ENCODE results near the gene GUF1. TPM values are rescaled to one million over a fixed set of nuclear protein-coding genes. Genes with fewer than 3 reads are reported as not detected.

Gene GUF1
- total and polyA plus RNA-seq, 2 of the 13 experiments (the other 11 are each of a cell fraction or from before 2014, with no cell fraction given) = 10.3 to 24.6 TPM

- in situ Hi-C loops (cut with HindIII; ENCODE audit: extremely low pct_ligation_motif_present, low pct_unique_long_range_greater_than_20kb) (no loop called here), intact Hi-C loops (cut with micrococcal nuclease; ENCODE audit: unreplicated experiment) (no loop called here)
- ChIA-PET POLR2A (interaction anchor here (1.3 kb wide), 1 partner anchor 22 kb away, joined by 6 read pairs; the partner anchor contains the start of gene GUF1), CTCF (ENCODE audit: low intra/inter-chr PET ratio, low total read pairs) (no interaction called here)
- no peak overlapping the region for H3K27ac ChIP-seq (ENCODE audit: extremely low read length, insufficient read depth, low read length)
- BruUV-seq (replicated peaks) = TSS peak; percentile 14
- H4K20me1 ChIP-seq (ENCODE audit: insufficient read depth, low read length) = no peaks in the 10 kb centered on the region
- H3K9me3 ChIP-seq (ENCODE audit: low read length) = no peaks in the 10 kb centered on the region
- no peak overlapping the region for H3K4me3 ChIP-seq (replicated peaks in 1 of 3; ENCODE audit: insufficient read depth in 1 of 3, low read depth in 2 of 3, low read length in 3 of 3)
- H3K4me2 ChIP-seq (ENCODE audit: low read depth, low read length) = no peak overlapping the region
- peaks cover 6 to 58% of the 10 kb centered on the region in 2 experiments; a peak in 4 of 5 replicates for H3K36me3 ChIP-seq (replicated peaks in 1 of 2; ENCODE audit: control insufficient read depth in 1 of 2, insufficient read depth in 2 of 2, low read length in 2 of 2)
- TF ChIP-seq ZNF749 (CRISPR knock-in tag; IDR thresholded peaks at IDR 0.05; ENCODE audit: borderline replicate concordance) = no peak
- no peak for TF ChIP-seq PAXIP1 (CRISPR knock-in tag; conservative IDR thresholded peaks at IDR 0.05)
- no peak for TF ChIP-seq GPBP1L1 (CRISPR knock-in tag; IDR thresholded peaks at IDR 0.05)
- TF ChIP-seq ZNF343 (CRISPR knock-in tag; IDR thresholded peaks at IDR 0.05) = no peak
- no peak for TF ChIP-seq ZNF10 (CRISPR knock-in tag; IDR thresholded peaks at IDR 0.05; ENCODE audit: borderline replicate concordance, low read depth)
- no peak for TF ChIP-seq ZNF563 (CRISPR knock-in tag; IDR thresholded peaks at IDR 0.05)
- TF ChIP-seq ZNF580 (CRISPR knock-in tag; IDR thresholded peaks at IDR 0.05; ENCODE audit: borderline replicate concordance, low read depth) = no peak
- TF ChIP-seq ZNF292 (CRISPR knock-in tag; IDR thresholded peaks at IDR 0.05; ENCODE audit: borderline replicate concordance, low read depth) = no peak
- TF ChIP-seq DBP (CRISPR knock-in tag; IDR thresholded peaks at IDR 0.05; ENCODE audit: not compliant biosample characterization) = no peak
- 100% methylated on average over 1 of the region's 1 CpG for WGBS (ENCODE audit: low lambda C conversion rate)
- H2AFZ ChIP-seq (ENCODE audit: low read length) = no peak overlapping the region
- no peaks in the 10 kb centered on the region for H3K79me2 ChIP-seq (ENCODE audit: insufficient read depth, low read length)
- H3K9ac ChIP-seq (ENCODE audit: insufficient read depth, low read depth, low read length) = no peak overlapping the region
- H3K4me1 ChIP-seq (ENCODE audit: insufficient read depth, low read length) = no peaks in the 10 kb centered on the region
- H3K27me3 ChIP-seq (ENCODE audit: control insufficient read depth in 1 of 2, insufficient read depth in 2 of 2, low read length in 2 of 2) = no peaks in the 10 kb centered on the region
- no peak for FAIRE-seq
- no peak for DNase-seq (ENCODE audit: low spot score)
- ATAC-seq = no peak
These were observed 22.2 kb downstream of the GUF1 start for GRCh38 chr4:44700427-44700826.

All from HepG2 (cell line).